ENCODE results near the gene SPNS3. TPM values are rescaled to one million over a fixed set of nuclear protein-coding genes. Genes with fewer than 3 reads are reported as not detected.

The SPNS3 gene
- total and polyA plus RNA-seq, 4 donors, result 0.16 to 2.3 (median 0.24) TPM

GRCh38 chr17:4500191-4500571, 66.4 kb downstream of the SPNS3 start:
- DNase-seq (ENCODE audit: low spot score), result no peak

GRCh38 chr17:4501295-4501949, 67.7 kb downstream of the SPNS3 start:
- Histone ChIP-seq H3K9ac (ENCODE audit: low read depth in 1 of 2, low read length in 2 of 2) (no peak overlapping the region), H3K27ac (ENCODE audit: low read depth in 1 of 2, low read length in 2 of 2) (no peak overlapping the region), H3K27me3 (ENCODE audit: control insufficient read depth in 4 of 4, insufficient read depth in 4 of 4, low read length in 3 of 4) (no peaks in the 10 kb centered on the region), H3K36me3 (ENCODE audit: control insufficient read depth in 4 of 4, insufficient read depth in 3 of 4, low read depth in 1 of 4, low read length in 3 of 4) (no peaks in the 10 kb centered on the region), H3K4me1 (ENCODE audit: control insufficient read depth in 4 of 4, insufficient read depth in 4 of 4, low read length in 3 of 4) (peaks cover 9 to 37% (median 27%) of the 10 kb centered on the region in 4 donors), H3K4me3 (ENCODE audit: low read depth in 1 of 3, low read length in 3 of 3) (no peak overlapping the region), H3K9me3 (ENCODE audit: control insufficient read depth in 4 of 4, low read length in 3 of 4) (no peaks in the 10 kb centered on the region)
- 59% methylated on average over 3 of the region's 3 CpGs for WGBS
- TF ChIP-seq FOXA1 (IDR thresholded peaks at IDR 0.05), result no peak
- no peak for TF ChIP-seq MAX (IDR thresholded peaks at IDR 0.05)
- no peak for TF ChIP-seq ATF3 (IDR thresholded peaks at IDR 0.05)
- TF ChIP-seq YY1 (IDR thresholded peaks at IDR 0.05), result no peak
- TF ChIP-seq EGR1 (IDR thresholded peaks at IDR 0.05; ENCODE audit: low read depth in 2 of 2), result no peak
- TF ChIP-seq GABPA (IDR thresholded peaks at IDR 0.05 in 1 of 2, conservative IDR thresholded peaks at IDR 0.05 in 1 of 2), result no peak
- TF ChIP-seq JUND (IDR thresholded peaks at IDR 0.05), result no peak
- no peak for TF ChIP-seq SP1 (IDR thresholded peaks at IDR 0.05)
- TF ChIP-seq HNF4A (conservative IDR thresholded peaks at IDR 0.05), result no peak
- no peak for TF ChIP-seq RXRA (IDR thresholded peaks at IDR 0.05)
- no peak for DNase-seq (ENCODE audit: low spot score)

More at GRCh38 chr17:4500191-4500571, 66.4 kb downstream of the SPNS3 start:
- Histone ChIP-seq H3K27me3 (ENCODE audit: control insufficient read depth in 4 of 4, insufficient read depth in 4 of 4, low read length in 3 of 4) (no peaks in the 10 kb centered on the region), H3K9me3 (ENCODE audit: control insufficient read depth in 4 of 4, low read length in 3 of 4) (no peaks in the 10 kb centered on the region), H3K36me3 (ENCODE audit: control insufficient read depth in 4 of 4, insufficient read depth in 3 of 4, low read depth in 1 of 4, low read length in 3 of 4) (no peaks in the 10 kb centered on the region), H3K4me3 (ENCODE audit: low read depth in 1 of 3, low read length in 3 of 3) (peak overlapping the region in 2 of 3 donors; percentile 20 to 68), H3K27ac (ENCODE audit: low read depth in 1 of 2, low read length in 2 of 2) (peak overlapping the region in 1 of 2 donors; percentile 31), H3K4me1 (ENCODE audit: control insufficient read depth in 4 of 4, insufficient read depth in 4 of 4, low read length in 3 of 4) (peaks cover 9 to 38% (median 27%) of the 10 kb centered on the region in 4 donors), H3K9ac (ENCODE audit: low read depth in 1 of 2, low read length in 2 of 2) (no peak overlapping the region)
- WGBS, result 30% methylated on average over 7 of the region's 7 CpGs
- TF ChIP-seq EGR1 (IDR thresholded peaks at IDR 0.05; ENCODE audit: low read depth in 2 of 2), result no peak
- TF ChIP-seq CTCF (IDR thresholded peaks at IDR 0.05; ENCODE audit: low read depth, low read length, missing input control), result peak; percentile 9
- TF ChIP-seq SP1 (IDR thresholded peaks at IDR 0.05), result peak; percentile 25
- no peak for TF ChIP-seq MAX (IDR thresholded peaks at IDR 0.05)
- peak in 1 of 2 donors; percentile 44 for TF ChIP-seq HNF4A (conservative IDR thresholded peaks at IDR 0.05)

- WGBS, result 88% methylated on average over 18 of the region's 18 CpGs
- peaks cover 9 to 26% (median 19%) of the 10 kb centered on the region in 4 donors for H3K4me1 ChIP-seq (ENCODE audit: control insufficient read depth in 4 of 4, insufficient read depth in 4 of 4, low read length in 3 of 4)
- H3K27me3 ChIP-seq (ENCODE audit: control insufficient read depth in 4 of 4, insufficient read depth in 4 of 4, low read length in 3 of 4), result no peaks in the 10 kb centered on the region
- no peak overlapping the region for H3K27ac ChIP-seq (ENCODE audit: low read depth in 1 of 2, low read length in 2 of 2)
- H3K36me3 ChIP-seq (ENCODE audit: control insufficient read depth in 4 of 4, insufficient read depth in 3 of 4, low read depth in 1 of 4, low read length in 3 of 4), result no peaks in the 10 kb centered on the region
- H3K4me3 ChIP-seq (ENCODE audit: low read depth in 1 of 3, low read length in 3 of 3), result no peak overlapping the region
- no peak for DNase-seq (ENCODE audit: low spot score)
- no peaks in the 10 kb centered on the region for H3K9me3 ChIP-seq (ENCODE audit: control insufficient read depth in 4 of 4, low read length in 3 of 4)
- H3K9ac ChIP-seq (ENCODE audit: low read depth in 1 of 2, low read length in 2 of 2), result no peak overlapping the region
- TF ChIP-seq ZBTB33 (IDR thresholded peaks at IDR 0.05) (no peak), MAX (IDR thresholded peaks at IDR 0.05) (no peak), GABPA (IDR thresholded peaks at IDR 0.05 in 1 of 2, conservative IDR thresholded peaks at IDR 0.05 in 1 of 2) (no peak), NR2F2 (IDR thresholded peaks at IDR 0.05) (no peak), EGR1 (IDR thresholded peaks at IDR 0.05; ENCODE audit: low read depth in 2 of 2) (no peak), RAD21 (IDR thresholded peaks at IDR 0.05) (no peak), HNF4A (conservative IDR thresholded peaks at IDR 0.05) (no peak), RXRA (IDR thresholded peaks at IDR 0.05) (no peak), JUND (IDR thresholded peaks at IDR 0.05) (no peak), FOXA2 (IDR thresholded peaks at IDR 0.05) (no peak), CTCF (IDR thresholded peaks at IDR 0.05; ENCODE audit: low read depth, low read length, missing input control) (no peak), FOXA1 (IDR thresholded peaks at IDR 0.05) (no peak), ATF3 (IDR thresholded peaks at IDR 0.05) (no peak), SP1 (IDR thresholded peaks at IDR 0.05) (no peak), YY1 (IDR thresholded peaks at IDR 0.05) (no peak), HNF4G (IDR thresholded peaks at IDR 0.05) (no peak), TAF1 (conservative IDR thresholded peaks at IDR 0.05) (no peak)
Observed at GRCh38 chr17:4502466-4503154, 68.9 kb downstream of the SPNS3 start.

All from liver (tissue), 9 donors.